ENCODE measurements around the gene TMCC1. TPM values are rescaled to one million over a fixed set of nuclear protein-coding genes. Genes with fewer than 3 reads are reported as not detected.

TMCC1 gene
- total and polyA plus RNA-seq, 10 of the 15 experiments (the other 5 are each of a cell fraction or from before 2014, with no cell fraction given), result 2.3 to 21.1 (median 8.4) TPM

DNA sequence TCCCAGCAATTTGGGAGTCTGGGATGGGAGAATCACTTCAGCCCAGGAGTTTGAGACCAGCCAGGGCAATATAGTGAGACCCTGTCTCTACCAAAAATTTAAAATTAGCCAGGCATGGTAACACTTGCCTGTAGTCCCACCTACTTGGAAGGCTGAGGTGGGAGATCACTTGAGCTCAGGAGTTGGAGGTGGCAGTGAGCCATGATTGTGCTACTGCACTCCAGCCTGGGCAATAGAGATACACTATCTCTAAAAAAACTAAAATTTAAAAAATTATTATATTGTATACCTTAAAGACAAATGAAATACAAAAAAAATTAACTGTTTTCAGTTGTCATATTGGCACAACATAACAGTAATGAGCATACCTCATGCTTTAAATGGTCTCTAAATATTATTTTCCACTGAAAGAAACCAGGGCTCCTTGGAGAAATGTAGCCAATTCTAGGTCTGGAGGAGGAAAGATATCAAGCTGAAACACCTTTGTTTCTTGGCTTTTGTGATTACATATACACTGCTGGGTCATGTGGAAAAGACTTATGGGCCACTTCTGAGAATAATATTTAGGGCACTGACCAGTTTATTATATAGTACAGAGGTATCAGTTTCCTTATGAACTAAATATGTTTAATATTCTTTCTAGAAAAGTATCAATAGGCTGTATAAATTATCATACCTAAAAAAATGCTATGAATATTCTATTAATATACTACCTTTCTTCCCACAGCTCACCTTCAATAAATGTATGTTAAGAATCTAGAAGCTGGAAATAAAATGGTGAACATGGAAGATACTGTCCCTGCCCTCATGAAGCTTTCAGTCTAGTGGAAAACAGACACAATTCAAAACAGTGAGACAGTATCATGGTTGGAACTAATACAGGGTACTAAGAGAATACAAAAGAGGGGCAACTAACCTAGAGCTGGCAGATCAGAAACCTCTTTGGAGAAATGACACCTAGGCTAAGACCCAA lies 119.5 kb downstream of the TMCC1 start:
- no peak for DNase-seq (ENCODE audit: low read depth, low spot score)
- SMC1A ChIA-PET (ENCODE audit: uncharacterized antibody, unreplicated experiment), result interaction anchor here (1.0 kb wide), 2 partner anchors 19 to 32 kb away, joined by 3 read pairs; no protein-coding TSS in a partner anchor
- H3K9ac ChIP-seq (ENCODE audit: control insufficient read depth, insufficient read depth, low read length), result no peak overlapping the region
- H3K79me2 ChIP-seq (ENCODE audit: control insufficient read depth, insufficient read depth, low read length), result no peaks in the 10 kb centered on the region
- no peak overlapping the region for H2AFZ ChIP-seq (ENCODE audit: control insufficient read depth, low read depth, low read length)
- no peak for ATAC-seq
- H3K36me3 ChIP-seq (ENCODE audit: control insufficient read depth in 2 of 2, insufficient read depth in 2 of 2, low read length in 1 of 2), result no peaks in the 10 kb centered on the region
- TF ChIP-seq CBX5 (IDR thresholded peaks at IDR 0.05; ENCODE audit: low read depth) (no peak), PAX5 (IDR thresholded peaks at IDR 0.05; ENCODE audit: borderline replicate concordance, low read depth, low read length) (no peak), POLR2AphosphoS2 (IDR thresholded peaks at IDR 0.05; ENCODE audit: low read depth, low read length) (no peak), SIX5 (IDR thresholded peaks at IDR 0.05; ENCODE audit: low read depth, low read length, severe bottlenecking) (no peak), MEF2A (IDR thresholded peaks at IDR 0.05; ENCODE audit: insufficient read depth, low read depth, low read length) (no peak), IKZF1 (conservative IDR thresholded peaks at IDR 0.05) (no peak), SMARCA5 (IDR thresholded peaks at IDR 0.05) (no peak), MTA3 (IDR thresholded peaks at IDR 0.05; ENCODE audit: borderline replicate concordance, low read length) (no peak), HDGF (IDR thresholded peaks at IDR 0.05) (no peak), E4F1 (IDR thresholded peaks at IDR 0.05; ENCODE audit: borderline replicate concordance, partially characterized antibody) (no peak), RAD21 (IDR thresholded peaks at IDR 0.05; ENCODE audit: insufficient read depth, low read depth, low read length) (no peak), SRF (IDR thresholded peaks at IDR 0.05; ENCODE audit: low read depth in 2 of 2, low read length in 2 of 2) (no peak), YY1 (IDR thresholded peaks at IDR 0.05; ENCODE audit: low read depth, low read length) (no peak), POLR2A (IDR thresholded peaks at IDR 0.05; ENCODE audit: low read depth, low read length) (no peak), SREBF2 (IDR thresholded peaks at IDR 0.05; ENCODE audit: low read length) (no peak)
- no peaks in the 10 kb centered on the region for H3K27me3 ChIP-seq (replicated peaks in 1 of 2; ENCODE audit: control insufficient read depth in 2 of 2, insufficient read depth in 2 of 2, low read length in 1 of 2)
- no peak overlapping the region for H3K4me3 ChIP-seq
- H3K9me3 ChIP-seq (replicated peaks; ENCODE audit: control insufficient read depth, insufficient read depth, low read length), result no peaks in the 10 kb centered on the region; the same call in 1 of the 3 replicates
- intact Hi-C loops (cut with micrococcal nuclease; ENCODE audit: unreplicated experiment), result no loop called here
- no peak for FAIRE-seq
- POLR2A ChIA-PET, result no interaction called here
- RAD21 ChIA-PET (ENCODE audit: unreplicated experiment), result no interaction called here
- H3K4me1 ChIP-seq (ENCODE audit: control insufficient read depth, insufficient read depth, low read length), result no peaks in the 10 kb centered on the region
- H3K27ac ChIP-seq (ENCODE audit: control insufficient read depth, insufficient read depth), result no peak overlapping the region
- H4K20me1 ChIP-seq (ENCODE audit: control insufficient read depth, insufficient read depth), result no peaks in the 10 kb centered on the region
- H3K4me2 ChIP-seq (ENCODE audit: control insufficient read depth, insufficient read depth), result no peak overlapping the region
- CTCF ChIA-PET, result interaction anchor here (0.7 to 0.8 kb wide), 3 partner anchors 16 to 76 kb away, joined by 3 read pairs; no protein-coding TSS in a partner anchor
- in situ Hi-C loops (cut with MboI), result no loop called here
- no TSS peak for BruUV-seq (replicated peaks)

Data from GM12878 (cell line).